Right lobe of liver (tissue), 4 donors: ENCODE results near the gene NF1.

Experiments
- POLR2A ChIP-seq: fragments of 450-650 bp; IDR thresholded peaks from one replicate; pipeline ENCODE4 v1.6.1; 2017; ENCODE audit warnings: antibody characterized with exemption, mild to moderate bottlenecking
- TF ChIP-seq, protein P1 (sequence below), 4 donors: fragments of 200-600 bp in 3 of 4; fragments of 450-650 bp in 1 of 4; IDR thresholded peaks; one replicate each; pipeline versions ENCODE4 v1.5.1 to v1.8.0; 2016 to 2022; ENCODE audit warnings: antibody characterized with exemption in 4 of 4, mild to moderate bottlenecking in 2 of 4
- donor health status: DM: no; HTN: no; CAD: no.
- donor health status: DM: no; HTN: no; CAD: no.
- donor health status: DM: no; HTN: yes; CAD: no.

DNA sequence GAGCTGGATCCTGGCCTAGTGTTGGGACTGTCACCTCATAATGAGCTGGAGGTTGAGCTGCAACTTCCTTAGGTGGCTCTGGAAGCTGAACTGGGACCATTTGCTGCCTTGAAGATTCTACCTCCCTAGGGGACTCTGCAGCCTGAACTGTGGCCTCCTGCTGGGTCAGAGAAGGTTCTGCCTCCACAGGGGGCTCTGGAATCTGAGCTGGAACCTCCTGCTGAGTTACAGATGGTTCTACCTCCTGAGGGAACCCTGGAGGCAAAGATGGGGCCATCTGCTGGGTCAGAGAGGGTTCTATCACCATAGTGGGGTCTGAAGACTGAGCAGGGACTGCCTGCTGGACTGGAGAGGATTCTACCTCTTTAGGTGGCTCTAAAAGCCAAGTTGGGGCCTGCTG, 46.6 kb upstream of the NF1 start:
- TF ChIP-seq, protein P1, sequence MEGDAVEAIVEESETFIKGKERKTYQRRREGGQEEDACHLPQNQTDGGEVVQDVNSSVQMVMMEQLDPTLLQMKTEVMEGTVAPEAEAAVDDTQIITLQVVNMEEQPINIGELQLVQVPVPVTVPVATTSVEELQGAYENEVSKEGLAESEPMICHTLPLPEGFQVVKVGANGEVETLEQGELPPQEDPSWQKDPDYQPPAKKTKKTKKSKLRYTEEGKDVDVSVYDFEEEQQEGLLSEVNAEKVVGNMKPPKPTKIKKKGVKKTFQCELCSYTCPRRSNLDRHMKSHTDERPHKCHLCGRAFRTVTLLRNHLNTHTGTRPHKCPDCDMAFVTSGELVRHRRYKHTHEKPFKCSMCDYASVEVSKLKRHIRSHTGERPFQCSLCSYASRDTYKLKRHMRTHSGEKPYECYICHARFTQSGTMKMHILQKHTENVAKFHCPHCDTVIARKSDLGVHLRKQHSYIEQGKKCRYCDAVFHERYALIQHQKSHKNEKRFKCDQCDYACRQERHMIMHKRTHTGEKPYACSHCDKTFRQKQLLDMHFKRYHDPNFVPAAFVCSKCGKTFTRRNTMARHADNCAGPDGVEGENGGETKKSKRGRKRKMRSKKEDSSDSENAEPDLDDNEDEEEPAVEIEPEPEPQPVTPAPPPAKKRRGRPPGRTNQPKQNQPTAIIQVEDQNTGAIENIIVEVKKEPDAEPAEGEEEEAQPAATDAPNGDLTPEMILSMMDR (IDR thresholded peaks at IDR 0.05): no peak
- TF ChIP-seq POLR2A: no peak
